Fibroblast of the conjunctiva (primary cell): Measurements from ENCODE around the gene FNDC3B.
A peak's percentile ranks its signal among the peaks of the same experiment; 100 is the strongest.
"Not testable (repeated sequence)": the region's sequence is repeated elsewhere in the genome, so short reads cannot be mapped to it uniquely, and the experiment has no call there.

Source experiments
- DNase-seq: peaks from one replicate; pipeline ENCODE4 v3.0.0-alpha.2; 2010; ENCODE audit warnings: low read depth

FNDC3B gene

DNA sequence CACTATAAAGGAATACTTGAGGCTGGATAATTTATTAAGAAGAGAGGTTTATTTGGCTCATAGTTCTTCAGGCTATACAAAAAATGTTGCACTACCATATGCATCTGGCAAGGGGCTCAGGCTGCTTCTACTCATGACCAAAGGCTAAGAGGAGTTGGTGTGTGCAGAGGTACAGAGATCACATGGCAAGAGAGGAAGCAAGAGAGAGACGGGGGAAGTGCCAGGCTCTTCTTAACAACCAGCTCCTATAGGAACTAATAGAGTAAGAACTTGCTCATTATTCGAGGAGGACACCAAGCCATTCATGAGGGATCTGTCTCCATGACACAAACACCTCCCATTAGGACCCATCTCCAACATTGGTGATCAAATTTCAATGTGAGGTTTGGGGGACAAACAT is 6.0 kb upstream of the FNDC3B start:
- DNase-seq = no peak

DNA sequence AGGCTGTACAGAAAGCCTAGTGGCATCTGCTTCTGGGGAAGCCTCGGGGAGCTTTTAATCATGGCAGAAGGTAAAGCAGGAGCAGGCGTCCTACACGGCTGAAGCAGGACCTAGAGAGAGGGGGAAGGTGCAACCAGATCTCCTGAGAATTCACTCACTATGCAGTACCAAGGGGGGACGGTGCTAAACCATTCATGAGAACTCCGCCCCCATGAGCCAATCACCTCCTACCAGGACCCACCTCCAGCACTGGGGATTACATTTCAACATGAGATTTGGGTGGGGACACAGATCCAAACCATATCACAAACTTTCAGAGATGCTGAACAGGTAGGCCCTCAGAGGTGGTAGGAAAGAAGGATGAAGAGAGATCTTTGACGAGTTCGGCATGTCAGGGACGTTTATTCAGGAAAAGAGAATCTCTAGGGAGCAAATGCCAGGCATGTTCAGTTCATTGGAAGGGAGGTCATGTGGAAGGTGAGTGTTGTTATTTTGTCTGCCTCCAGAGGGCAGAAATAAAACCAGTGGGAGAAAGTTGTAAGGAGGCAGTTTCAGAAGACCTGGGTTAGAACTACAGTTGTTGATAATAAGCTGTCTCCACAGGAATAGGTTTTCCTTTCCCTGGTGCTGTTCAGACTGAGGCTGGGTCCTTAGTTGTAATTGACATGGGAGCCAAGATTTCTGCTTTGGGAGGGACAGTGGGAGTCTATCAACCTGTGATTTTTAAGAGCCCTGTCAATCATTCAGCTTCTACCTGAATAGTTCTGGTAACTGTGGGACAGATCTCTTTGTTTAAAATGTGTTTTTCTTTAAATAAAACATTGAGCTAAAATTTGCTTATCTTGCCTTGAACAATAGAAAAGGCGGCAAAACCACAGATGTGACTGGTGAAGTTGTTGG is 4.3 kb upstream of the FNDC3B start:
- DNase-seq = no peak

DNA sequence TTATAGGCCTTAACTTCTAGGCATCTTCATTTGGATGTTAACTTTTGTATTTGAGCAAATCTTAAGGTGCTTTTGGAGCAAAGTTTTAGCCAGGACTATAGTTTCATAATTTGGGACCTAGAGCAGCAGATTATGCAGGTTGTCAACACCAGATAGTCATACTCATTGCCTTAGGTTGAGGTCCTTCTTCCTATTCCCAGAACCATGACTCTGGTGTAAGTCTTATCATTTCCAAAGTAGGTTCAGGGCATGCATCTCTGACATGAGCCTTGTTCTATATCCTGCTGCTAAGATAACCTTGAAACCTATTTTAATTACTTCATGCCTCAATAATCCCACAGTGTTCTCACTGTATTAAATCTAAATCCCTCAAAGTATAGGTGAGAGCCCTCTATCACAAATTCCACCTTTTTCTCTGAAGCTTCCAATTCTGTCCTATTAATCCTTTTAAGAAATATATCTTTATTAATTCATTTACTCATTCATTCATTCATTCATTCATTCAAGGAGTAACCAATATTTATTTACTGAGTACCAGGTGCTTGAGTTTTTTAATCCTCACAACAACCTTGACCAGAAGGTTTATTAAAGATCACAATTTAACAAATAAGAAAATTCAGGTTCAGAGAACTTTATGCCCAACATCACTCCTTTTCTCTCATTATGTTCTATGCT is 2.7 kb upstream of the FNDC3B start:
- no peak for DNase-seq

DNA sequence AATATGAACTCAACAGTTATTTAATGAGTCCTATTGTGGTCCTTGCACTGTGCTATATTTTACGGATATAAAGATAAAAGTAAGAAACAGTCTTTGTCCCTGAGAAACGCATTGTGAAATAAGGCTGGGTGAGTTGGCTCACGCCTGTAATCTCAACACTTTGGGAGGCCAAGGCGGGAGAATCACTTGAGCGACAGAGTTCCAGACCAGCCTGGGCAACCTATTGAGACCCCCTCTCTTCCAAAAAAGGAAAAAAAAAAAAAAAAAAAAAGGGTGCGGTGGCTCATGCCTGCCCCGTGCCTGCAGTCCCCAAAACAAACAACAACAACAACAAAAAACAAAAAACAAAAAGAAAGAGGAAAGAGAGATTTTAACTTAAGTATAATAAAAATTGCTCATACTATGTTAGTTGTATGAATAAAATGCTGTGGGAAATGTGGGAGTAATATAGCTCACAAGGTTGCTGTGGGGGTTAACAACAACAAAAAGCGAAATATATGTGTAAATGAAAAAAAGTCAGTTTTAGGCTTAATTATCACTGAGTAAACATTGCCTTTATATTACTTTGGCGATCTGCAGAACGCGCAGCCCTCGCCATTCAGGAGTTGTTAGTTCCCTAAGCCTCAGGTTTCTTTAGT is 461 bp upstream of the FNDC3B start:
- no peak for DNase-seq

DNA sequence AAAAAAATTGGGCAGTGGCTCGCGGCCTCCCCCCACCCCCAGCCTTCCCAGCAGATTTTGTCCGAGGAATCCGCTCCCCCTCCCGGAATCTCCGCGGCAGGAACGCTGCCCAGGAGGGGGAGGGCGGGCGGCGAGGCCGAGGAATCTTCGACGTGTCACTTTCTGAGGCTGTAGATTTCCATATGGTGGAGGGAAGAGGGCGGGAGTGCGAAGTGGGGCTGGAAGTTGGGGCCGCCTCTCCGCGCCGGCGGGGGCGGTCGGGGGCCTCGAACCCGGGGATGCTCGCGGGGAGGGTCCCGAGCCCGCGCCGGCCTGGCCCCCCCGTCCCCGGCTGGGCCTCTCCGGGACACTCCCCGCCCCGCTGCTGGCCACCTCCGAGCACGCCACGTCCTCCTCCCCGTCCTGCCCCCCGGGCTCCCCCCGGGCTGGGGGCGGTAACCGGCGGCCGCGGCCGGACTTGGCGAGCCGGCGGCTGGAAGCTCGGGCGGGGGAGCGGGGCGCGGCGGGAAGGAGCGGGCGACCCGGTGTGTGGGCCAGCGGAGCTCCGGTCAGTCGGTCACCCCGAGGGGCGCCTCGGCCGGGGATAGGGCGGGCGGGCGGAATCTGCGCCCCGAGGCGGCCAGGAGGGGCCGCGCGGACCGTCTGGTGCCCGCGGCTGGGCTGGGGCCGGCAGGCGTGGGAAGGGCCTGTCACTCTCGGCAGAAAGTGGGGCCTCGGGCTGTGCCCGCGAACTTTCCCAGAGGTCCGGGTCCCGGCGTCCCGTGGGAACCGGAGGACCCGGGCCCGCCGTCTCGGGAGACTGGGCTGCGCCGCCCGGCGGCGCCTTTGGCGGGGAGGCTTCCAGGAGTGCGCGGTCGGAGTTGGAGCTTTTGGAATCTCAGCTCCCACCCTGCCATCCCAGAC is 951 bp downstream of the FNDC3B start:
- peak; percentile 66 for DNase-seq

DNA sequence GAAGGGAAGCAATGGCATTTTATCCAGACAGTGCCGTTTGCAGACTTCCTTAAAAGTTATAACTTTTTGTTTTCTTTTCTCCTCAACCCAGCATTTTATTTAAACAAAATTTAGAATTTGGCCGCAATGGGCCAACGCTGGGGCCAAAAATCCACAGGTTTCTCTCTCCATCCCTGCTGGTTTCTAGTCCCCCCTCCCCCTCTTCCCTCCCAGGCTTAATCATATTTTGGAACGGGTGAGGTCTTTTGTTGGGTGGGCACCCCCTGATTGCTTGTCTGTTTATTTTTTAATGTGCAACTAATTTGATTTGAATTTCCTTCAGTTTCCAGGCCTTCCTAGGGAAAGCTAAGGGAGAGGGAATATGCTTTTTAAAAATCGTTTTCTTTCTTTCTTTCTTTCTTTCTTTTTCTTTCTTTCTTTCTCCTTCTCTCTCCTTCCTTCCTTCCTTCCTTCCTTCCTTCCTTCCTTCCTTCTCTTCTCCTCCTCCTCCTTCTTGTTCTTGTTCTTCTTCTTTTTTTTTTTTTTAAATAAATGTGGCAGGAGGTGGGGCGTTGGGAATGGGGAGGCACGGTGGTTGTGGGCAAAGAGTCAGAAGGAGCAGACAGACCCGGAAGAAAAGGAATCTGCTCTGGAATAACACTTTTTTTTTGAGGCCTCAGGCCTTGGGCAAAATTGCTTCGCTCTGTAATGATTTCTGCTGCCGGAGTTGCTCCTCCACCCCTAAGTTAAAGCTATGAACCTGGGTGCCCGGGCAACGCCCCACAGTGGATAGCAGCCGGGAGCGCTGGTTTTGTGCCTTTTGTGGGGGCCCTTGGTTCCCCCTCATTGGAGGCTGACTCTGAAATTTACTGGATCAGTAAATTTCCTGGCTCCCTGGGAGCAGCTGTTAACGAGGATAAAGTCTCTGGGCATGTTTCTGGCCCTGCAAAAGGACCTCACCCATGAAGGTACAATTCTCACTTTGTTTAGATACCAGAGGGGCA is 1.9 kb downstream of the FNDC3B start:
- DNase-seq = peak; percentile 38

DNA sequence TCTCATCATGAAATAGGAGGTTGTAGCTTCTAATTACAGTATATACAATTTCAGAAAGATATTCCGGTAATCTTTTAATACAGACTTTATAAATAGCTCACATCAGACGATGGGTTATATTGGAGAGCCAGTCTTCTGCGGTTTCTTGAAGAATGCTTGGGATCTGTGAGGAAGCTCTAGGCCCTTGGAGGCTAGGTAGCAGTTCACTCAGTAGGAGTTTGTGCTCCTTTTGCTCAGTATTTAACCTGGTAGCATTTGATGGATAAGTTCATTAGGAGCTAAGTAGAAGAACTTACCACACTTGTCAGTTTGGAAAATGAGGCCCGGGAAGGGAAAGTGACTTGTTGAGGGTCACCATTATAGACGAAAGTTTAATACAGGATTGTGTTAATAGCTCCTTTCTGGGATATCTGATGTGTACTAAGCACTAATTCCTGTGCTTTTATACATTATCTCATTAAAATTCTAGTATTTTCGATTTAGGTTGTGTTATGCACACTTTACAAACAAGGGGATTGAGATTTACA is 2.8 kb downstream of the FNDC3B start:
- no peak for DNase-seq

DNA sequence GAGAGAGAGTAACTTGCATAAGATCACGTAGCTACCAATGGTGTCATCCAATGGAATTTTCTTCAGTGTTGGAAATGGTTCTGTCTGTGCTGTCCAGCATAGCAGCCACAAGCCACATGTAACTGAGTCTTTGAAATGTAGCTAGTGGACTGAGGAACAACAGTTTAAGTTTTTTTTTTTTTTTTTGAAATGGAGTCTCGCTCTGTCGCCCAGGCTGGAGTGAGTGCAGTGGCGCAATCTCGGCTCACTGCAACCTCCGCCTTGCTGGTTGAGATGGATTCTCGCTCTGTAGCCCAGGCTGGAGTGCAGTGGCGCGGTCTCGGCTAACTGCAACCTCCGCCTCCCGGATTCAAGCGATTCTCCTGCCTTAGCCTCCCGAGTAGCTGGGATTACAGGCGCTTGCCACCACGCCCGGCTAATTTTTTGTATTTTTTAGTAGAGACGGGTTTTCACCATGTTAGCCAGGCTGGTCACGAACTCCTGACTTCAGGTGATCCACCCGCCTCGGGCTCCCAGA is 3.3 kb downstream of the FNDC3B start:
- DNase-seq = not testable (repeated sequence)

DNA sequence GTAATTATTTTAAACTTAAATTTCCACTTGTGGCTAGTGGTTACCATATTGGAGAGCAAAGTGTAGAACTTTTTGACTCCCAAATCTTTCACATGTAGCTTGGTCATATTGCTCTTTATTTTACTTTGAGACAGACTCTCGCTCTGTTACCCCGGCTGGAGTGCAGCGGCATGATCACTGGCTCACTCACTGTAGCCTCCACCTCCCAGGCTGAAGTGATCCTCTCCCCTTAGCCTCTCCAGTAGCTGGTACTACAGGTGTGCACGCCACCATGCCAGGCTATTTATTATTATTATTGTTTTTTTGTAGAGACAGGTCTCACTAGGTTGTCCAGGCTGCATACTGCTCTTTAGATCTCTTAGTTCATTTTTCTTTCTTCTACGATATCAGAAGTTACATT is 3.9 kb downstream of the FNDC3B start:
- no peak for DNase-seq

DNA sequence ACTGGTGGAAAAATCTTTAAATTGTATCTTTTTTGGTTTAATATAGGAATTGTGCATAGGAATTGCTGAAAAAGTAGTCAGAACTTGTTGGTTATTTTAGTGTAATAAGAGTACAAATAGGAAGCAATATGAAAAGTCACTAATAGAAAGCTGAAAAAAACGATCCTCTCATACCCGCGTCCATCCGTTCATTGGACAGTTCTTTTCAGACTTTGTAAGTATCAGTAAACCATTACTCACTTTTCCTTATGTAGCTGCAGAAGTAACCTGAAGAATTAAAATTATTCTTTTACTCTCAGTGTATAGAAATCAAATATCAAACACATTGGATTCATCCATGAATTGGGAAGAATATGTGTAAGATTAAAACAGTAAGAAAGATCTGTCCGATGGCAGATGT is 4.4 kb downstream of the FNDC3B start:
- no peak for DNase-seq

DNA sequence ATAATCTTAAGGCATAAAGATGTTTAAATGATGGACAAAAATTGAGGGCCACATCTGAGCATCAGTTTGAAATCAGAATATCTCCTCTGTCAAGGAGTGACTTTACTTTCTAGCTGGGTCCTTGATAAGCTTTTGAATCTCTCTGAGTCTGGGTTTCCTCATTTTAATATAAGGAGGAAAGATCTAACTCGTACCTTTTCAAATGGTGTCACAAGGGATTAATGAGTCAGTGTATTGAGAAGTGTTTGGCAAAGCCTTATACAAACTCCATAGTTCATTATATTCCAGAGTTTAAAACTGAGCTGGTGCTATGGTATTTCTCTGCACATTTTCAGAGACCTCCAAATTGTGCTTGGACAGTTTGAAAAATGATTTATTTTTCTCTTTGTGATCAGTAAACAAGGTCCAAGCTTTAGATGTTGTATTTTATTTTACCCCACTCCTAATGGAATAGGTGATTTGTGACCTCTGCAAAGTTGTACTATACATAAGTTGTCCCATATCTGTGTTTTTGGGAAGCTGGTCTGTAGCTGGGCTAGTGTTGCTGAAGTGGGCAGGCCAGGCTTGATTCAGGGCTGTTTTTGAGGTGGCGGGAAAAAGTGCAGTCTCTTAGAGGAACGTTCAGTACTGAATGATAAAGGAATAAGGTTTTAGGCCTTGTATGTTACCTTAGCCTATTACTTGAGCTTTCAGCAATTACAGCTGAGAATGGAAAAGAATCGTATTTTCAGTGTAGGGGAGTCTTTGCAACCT is 5.6 kb downstream of the FNDC3B start:
- DNase-seq = no peak

DNA sequence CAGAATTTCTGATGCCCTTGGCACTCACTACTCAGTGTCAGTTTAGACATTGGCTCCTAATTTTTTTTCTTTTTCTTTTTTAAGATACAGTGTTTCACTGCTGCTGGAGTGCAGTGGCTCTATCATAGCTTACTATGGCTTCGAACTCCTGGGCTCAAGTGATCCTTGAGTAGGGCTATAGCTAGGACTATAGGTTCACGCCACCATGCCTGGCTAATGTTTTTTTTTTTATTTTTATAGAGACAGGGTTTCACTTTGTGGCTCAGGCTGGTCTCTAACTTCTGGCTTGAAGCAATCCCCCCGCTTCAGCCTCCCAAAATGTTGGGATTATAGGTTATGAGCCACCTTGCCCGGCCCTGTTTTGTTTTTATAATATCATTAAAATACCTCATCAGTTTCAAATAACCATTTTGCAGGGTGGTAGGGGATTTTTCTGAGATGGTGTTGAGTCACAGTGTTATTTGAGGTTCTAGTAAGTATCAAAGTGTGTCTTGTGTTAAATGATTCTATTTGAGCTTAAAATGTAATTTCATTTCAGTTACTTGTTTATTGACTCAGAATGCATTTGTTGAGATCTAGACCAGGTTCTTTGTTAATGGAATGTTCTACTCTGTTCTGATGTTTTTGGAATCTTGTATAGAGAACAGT is 7.0 kb downstream of the FNDC3B start:
- no peak for DNase-seq

DNA sequence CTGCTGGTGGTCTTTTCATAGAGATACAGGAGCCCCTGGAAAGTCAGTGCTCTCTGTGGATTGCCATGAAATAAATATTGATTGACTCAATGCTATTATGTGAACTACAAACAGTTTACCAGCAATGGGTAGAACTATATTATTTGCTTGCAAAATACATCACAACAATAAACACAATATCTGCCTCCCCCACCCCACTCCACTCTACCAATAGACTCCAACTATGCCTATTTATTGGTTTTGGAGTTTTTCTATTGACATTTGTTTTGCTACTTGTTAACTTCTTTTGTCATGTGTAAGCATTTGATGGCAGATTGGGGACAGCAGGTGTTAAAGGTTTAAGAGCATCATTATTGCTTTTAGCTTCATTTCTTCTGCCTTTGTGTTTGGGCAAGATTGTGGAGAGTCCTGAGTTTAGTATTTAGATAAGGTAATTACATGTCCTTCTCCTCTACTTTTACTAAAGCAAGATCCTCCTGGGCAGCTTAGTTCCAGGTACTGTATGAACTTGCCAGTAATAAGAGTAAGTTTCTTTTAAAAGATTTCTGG is 8.3 kb downstream of the FNDC3B start:
- DNase-seq = no peak

DNA sequence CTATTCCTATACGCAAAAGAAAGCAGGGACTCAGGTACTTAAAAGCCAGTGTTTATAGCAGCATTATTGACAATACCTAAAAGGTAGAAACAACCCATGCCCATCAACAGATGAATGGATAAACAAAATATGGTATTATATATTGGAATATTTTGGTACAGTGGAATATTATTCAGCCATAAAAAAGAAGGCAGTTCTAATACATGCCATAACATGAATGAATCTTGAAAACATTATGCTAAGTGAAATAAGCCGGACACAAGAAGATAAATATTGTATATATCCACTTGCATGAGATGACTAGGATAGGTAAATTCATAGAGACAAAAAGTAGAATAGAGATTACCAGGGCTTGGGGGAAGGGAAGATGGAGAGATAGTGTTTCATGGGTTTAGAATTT is 9.2 kb downstream of the FNDC3B start:
- no peak for DNase-seq

DNA sequence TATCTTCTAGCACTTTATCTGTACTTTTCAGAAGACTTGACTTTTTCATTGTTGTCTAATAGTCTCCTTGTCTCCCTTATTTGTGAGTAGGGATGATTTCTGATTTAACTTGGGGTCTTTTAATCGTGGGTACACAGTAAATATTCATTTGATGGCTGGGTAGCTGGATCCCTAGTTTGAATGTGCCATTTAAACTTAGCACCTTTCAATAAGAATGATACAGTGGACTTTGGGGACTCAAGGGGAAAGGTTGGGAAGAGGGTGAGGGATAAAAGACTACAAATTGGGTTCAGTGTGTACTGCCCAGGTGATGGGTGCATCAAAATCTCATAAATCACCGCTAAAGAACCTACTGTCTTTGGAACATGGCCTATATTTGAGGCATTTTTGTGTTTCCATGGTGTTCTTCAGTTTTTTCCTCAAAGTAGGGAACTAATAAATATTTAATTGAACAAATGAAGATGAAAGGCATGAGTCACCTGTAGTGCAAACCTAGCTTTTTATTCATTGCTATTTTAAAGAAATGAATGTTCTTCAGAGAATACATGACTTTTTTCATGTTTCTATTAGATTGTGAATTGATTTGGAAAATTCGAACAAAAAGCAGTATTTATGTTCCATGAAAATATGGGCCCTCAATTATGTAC is 12.1 kb downstream of the FNDC3B start:
- no peak for DNase-seq

DNA sequence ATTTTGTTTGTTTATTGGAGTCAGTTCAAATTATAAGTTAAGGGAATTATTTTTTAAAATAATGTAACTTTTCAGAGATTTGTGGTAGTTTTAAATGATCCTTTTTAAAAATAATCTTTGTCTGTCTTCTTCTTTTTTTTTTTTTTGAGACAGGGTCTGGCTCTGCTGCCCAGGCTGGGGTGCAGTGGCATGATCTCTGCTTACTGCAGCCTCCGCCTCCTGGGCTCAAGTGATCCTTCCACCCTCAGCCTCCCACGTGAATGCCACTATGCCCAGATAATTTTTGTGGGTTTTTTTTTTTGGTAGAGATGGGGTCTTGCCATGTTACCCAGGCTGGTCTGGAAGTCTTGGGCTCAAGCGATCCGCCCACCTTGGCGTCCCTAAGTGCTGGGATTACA is 12.6 kb downstream of the FNDC3B start:
- DNase-seq = no peak

DNA sequence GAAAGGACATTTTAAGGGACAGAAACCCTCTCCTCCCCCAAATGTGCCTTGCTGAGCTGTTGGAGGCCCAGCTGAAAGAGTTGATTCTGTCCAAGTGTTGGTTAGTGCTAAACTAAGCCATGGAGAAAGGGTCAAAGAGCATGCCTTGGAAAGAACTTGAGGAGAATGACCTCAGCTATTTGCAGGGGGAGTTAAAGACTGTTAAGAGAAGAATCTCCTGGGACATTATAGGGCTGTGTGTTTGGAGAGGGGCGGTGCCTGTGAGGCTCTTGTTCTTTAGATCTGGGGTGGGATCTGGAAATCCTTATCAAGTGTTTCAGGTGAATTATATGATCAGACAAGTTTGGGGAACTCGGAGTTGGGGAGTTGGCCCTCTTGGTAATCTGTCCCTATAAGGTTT is 13.0 kb downstream of the FNDC3B start:
- DNase-seq = no peak

DNA sequence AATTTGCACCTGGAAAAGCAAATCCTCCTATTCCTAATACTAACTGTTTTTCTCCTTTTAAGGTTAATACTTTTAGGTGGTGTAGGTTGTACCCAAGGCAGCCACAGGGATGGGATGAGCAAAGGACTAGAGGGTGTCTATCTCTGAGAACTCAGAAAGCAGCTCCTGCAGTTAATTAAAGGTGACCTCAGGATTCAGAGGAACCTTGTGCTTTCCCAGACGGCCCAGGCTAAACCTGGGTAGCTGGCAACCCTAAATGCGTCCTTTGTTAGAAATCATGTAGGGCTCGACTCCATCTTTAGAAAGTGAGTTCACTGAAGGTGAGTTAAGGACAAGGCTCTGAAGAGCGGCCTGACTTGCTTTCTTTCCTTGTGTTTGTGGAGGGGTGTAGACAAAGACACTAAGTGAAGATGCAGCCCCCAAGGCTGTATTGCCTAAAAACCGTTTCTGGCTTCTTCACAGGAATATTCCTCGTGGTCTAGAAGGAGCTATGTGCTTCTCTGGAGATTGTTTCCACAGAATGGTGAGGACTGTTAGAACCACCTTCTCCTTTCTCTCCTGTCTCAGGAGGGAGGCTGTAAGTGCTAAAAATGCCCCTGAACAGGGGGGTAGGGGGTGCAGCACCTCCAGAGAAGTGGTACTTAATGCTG is 14.9 kb downstream of the FNDC3B start:
- no peak for DNase-seq
